Fibroblast of lung (primary cell): ENCODE data around the gene ZNF221. TPM values are rescaled to one million over a fixed set of nuclear protein-coding genes. Genes with fewer than 3 reads are reported as not detected.

Experiments
- DNase-seq, 2 donors: peaks; one replicate each; pipeline versions ENCODE4 v3.0.0 to v3.0.0-alpha.2; 2010; ENCODE audit warnings: low read depth in 2 of 2
- H2AFZ ChIP-seq: 2 replicates; pipeline ENCODE4 v1.5.1; 2012; ENCODE audit warnings: low read length, control low read depth, inconsistent platforms
- H3K27ac ChIP-seq: 2 replicates; pipeline ENCODE4 v1.5.1; 2011; ENCODE audit warnings: low read length, control low read depth; ENCODE audit not compliant: insufficient read depth
- H3K27me3 ChIP-seq: 2 replicates; pipeline ENCODE4 v1.5.1; 2011; ENCODE audit warnings: mild to moderate bottlenecking, low read length; ENCODE audit not compliant: control insufficient read depth, insufficient read depth
- H3K36me3 ChIP-seq: 2 replicates; pipeline ENCODE4 v1.5.1; 2011; ENCODE audit warnings: low read length; ENCODE audit not compliant: control insufficient read depth, insufficient read depth
- H3K4me1 ChIP-seq: 2 replicates; pipeline ENCODE4 v1.5.1; 2011; ENCODE audit warnings: low read length; ENCODE audit not compliant: control insufficient read depth, insufficient read depth; ENCODE audit errors: extremely low read depth
- H3K4me2 ChIP-seq: 2 replicates; pipeline ENCODE4 v1.5.1; 2011; ENCODE audit warnings: low read length, control low read depth; ENCODE audit not compliant: insufficient read depth; ENCODE audit errors: extremely low read depth
- H3K4me3 ChIP-seq, 4 experiments: fragments of 200-600 bp in 1 of 4; sonication (generic) in 1 of 4; replicated peaks in 1 of 4; 2 replicates each; pipeline ENCODE4 v1.5.1; 2011 to 2016; ENCODE audit warnings: low read length in 4 of 4, low read depth in 3 of 4, mild to moderate bottlenecking in 3 of 4, control low read depth in 2 of 4, inconsistent platforms in 1 of 4, mixed read lengths in 1 of 4; ENCODE audit not compliant: insufficient read depth in 1 of 4; ENCODE audit errors: control extremely low read depth in 1 of 4
- H3K79me2 ChIP-seq: 2 replicates; pipeline ENCODE4 v1.5.1; 2012; ENCODE audit warnings: mild to moderate bottlenecking, low read length, inconsistent platforms; ENCODE audit not compliant: control insufficient read depth, insufficient read depth
- H3K9ac ChIP-seq: 2 replicates; pipeline ENCODE4 v1.5.1; 2011; ENCODE audit warnings: mild to moderate bottlenecking, low read length, control low read depth; ENCODE audit not compliant: insufficient read depth
- H3K9me3 ChIP-seq: 2 replicates; pipeline ENCODE4 v1.5.1; 2012; ENCODE audit warnings: low read depth, low read length; ENCODE audit not compliant: control insufficient read depth, insufficient read depth
- H4K20me1 ChIP-seq: 2 replicates; pipeline ENCODE4 v1.5.1; 2011; ENCODE audit warnings: low read length; ENCODE audit not compliant: control insufficient read depth, insufficient read depth; ENCODE audit errors: extremely low read depth
- EZH2 ChIP-seq: IDR thresholded peaks from 2 replicates; pipeline ENCODE4 v1.5.1; 2012; ENCODE audit warnings: low read length, control low read depth, mild to moderate bottlenecking; ENCODE audit errors: missing control alignments
- polyA plus RNA-seq, 2 donors: library from polyadenylated mRNA; depleted of rRNA in 1 of 2; stranded (reverse) in 1 of 2; unstranded in 1 of 2; fragments of >200 nt; gene quantifications; 2 replicates each; pipeline ENCODE4 v1.2.1, GENCODE V29; 2011 to 2012; ENCODE audit warnings: missing spikeins in 1 of 2
- total RNA-seq: library from RNA; depleted of rRNA; stranded (reverse); fragments of >200 nt; gene quantifications from 2 replicates; pipeline ENCODE4 v1.2.1, GENCODE V29; 2014
- TF ChIP-seq, protein P1 (sequence below), 2 donors: IDR thresholded peaks in 1 of 2; conservative IDR thresholded peaks in 1 of 2; 1 replicate in 1 of 2; 2 replicates in 1 of 2; pipeline ENCODE4 v1.5.1; 2011 to 2012; ENCODE audit warnings: low read length in 2 of 2, control low read depth in 1 of 2, inconsistent platforms in 1 of 2, low read depth in 1 of 2, mild to moderate bottlenecking in 1 of 2

The ZNF221 gene
- total and polyA plus RNA-seq, 2 donors (not counting 1 experiment from before 2014, with no cell fraction given), result 2.4 to 15.2 TPM

DNA sequence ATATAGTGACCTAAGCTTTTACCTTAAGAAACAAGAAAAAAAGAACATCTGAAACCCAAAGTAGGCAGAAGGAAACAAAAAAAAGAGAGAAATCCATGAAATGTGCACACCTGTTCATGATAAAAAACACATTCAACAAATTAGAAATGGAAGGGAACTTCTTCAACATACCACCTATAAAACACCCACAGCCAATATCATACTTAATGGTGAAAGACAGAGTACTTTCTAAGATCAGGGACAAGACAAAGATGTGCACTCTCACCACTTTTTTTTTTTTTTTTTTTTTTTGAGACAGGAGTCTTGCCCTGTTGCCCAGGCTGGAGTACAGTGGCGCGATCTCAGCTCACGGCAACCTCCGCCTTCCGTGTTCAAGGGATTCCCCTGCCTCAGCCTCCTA lies 45.1 kb upstream of the ZNF221 start:
- Histone ChIP-seq H3K4me2 (no peak overlapping the region), H3K4me3 (no peak overlapping the region), H3K79me2 (no peaks in the 10 kb centered on the region), H3K36me3 (no peaks in the 10 kb centered on the region), H3K9ac (no peak overlapping the region), H3K27ac (no peak overlapping the region), H3K9me3 (no peaks in the 10 kb centered on the region), H4K20me1 (no peaks in the 10 kb centered on the region), H3K27me3 (no peaks in the 10 kb centered on the region), H2AFZ (no peak overlapping the region), H3K4me1 (no peaks in the 10 kb centered on the region)
- DNase-seq, result no peak
- no peak for TF ChIP-seq EZH2
- TF ChIP-seq, protein P1, sequence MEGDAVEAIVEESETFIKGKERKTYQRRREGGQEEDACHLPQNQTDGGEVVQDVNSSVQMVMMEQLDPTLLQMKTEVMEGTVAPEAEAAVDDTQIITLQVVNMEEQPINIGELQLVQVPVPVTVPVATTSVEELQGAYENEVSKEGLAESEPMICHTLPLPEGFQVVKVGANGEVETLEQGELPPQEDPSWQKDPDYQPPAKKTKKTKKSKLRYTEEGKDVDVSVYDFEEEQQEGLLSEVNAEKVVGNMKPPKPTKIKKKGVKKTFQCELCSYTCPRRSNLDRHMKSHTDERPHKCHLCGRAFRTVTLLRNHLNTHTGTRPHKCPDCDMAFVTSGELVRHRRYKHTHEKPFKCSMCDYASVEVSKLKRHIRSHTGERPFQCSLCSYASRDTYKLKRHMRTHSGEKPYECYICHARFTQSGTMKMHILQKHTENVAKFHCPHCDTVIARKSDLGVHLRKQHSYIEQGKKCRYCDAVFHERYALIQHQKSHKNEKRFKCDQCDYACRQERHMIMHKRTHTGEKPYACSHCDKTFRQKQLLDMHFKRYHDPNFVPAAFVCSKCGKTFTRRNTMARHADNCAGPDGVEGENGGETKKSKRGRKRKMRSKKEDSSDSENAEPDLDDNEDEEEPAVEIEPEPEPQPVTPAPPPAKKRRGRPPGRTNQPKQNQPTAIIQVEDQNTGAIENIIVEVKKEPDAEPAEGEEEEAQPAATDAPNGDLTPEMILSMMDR (conservative IDR thresholded peaks at IDR 0.05 in 1 of 2, IDR thresholded peaks at IDR 0.05 in 1 of 2; ENCODE audit: low read depth in 1 of 2, low read length in 2 of 2), result no peak

DNA sequence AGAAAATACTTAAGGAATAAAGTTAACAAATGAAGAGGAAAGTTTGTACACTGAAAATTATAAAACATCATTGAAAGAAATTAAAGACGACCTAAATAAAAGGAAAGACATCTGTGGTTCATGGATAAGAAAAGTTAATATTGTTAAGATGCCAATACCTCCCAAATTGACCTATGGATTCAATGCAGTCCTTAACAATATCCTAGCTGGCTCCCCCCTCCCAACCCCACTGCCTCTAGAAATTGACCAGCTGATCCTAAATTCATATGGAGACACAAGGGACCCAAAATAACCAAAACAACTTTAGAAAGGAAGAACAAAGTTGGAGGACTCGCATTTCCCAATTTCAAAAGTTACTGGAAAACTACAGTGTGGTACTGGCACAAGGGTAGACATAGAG lies 44.3 kb upstream of the ZNF221 start:
- Histone ChIP-seq H3K9me3 (no peaks in the 10 kb centered on the region), H3K4me2 (no peak overlapping the region), H3K4me3 (no peak overlapping the region), H3K36me3 (no peaks in the 10 kb centered on the region), H3K27ac (no peak overlapping the region), H4K20me1 (no peaks in the 10 kb centered on the region), H3K9ac (no peak overlapping the region), H3K4me1 (no peaks in the 10 kb centered on the region), H3K27me3 (no peaks in the 10 kb centered on the region), H3K79me2 (no peaks in the 10 kb centered on the region), H2AFZ (no peak overlapping the region)
- DNase-seq, result no peak
- TF ChIP-seq, protein P1 (conservative IDR thresholded peaks at IDR 0.05 in 1 of 2, IDR thresholded peaks at IDR 0.05 in 1 of 2; ENCODE audit: low read depth in 1 of 2, low read length in 2 of 2), result no peak
- no peak for TF ChIP-seq EZH2

DNA sequence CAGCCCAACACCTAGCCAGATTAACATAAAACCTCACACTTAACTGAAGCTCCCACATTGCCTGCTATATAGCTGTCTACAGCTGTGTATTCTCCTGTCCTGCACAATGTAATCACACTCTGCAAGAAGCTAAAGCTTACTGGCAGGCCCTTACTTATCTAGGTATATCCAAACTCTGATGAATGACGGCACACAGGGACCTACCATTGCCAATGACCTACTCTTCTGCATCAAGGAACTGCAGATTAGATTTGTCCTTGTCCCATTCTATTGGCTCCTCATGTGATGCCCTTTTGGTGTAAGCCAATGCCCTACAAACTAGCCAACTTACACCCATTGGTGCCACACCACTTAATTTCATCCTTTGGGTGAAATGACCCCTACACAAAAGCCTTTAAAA lies 42.4 kb upstream of the ZNF221 start:
- Histone ChIP-seq H2AFZ (no peak overlapping the region), H3K27ac (no peak overlapping the region), H3K9ac (no peak overlapping the region), H3K79me2 (no peaks in the 10 kb centered on the region), H3K4me3 (no peak overlapping the region), H3K27me3 (no peaks in the 10 kb centered on the region), H3K4me2 (no peak overlapping the region), H3K4me1 (no peaks in the 10 kb centered on the region), H4K20me1 (no peaks in the 10 kb centered on the region), H3K9me3 (peaks cover 3% of the 10 kb centered on the region), H3K36me3 (peaks cover 1% of the 10 kb centered on the region)
- TF ChIP-seq EZH2, result no peak
- TF ChIP-seq, protein P1 (conservative IDR thresholded peaks at IDR 0.05 in 1 of 2, IDR thresholded peaks at IDR 0.05 in 1 of 2; ENCODE audit: low read depth in 1 of 2, low read length in 2 of 2), result no peak
- DNase-seq, result no peak
